K562 (cell line): ENCODE data around the gene ACTRT2. TPM values are rescaled to one million over a fixed set of nuclear protein-coding genes. Genes with fewer than 3 reads are reported as not detected.

ENCODE experiments used
- ATAC-seq: fragments of 200-7000 bp; cut with Tn5 transposase; 3 replicates; pipeline ENCODE4 v1.9.1; 2020; ENCODE audit warnings: moderate library complexity
- BruUV-seq: library from RNA; stranded (reverse); fragments of 400-500 nt; replicated peaks from 2 replicates; lab custom pipeline; 2021; lab: Mats Ljungman, UMichigan
- CTCF ChIA-PET: fragments of 300-600 bp; formaldehyde crosslinking; extraction: SDS; loops from one replicate; lab custom pipeline; 2021; ENCODE audit warnings: low intra/inter-chr PET ratio; lab: Yijun Ruan, JAX
- POLR2A ChIA-PET: fragments of 300-600, 350-650 bp; sonication (Branson Sonifier 250); formaldehyde crosslinking; extraction: SDS; loops from one replicate; lab custom pipeline; 2021; ENCODE audit warnings: antibody characterized with exemption, inconsistent platforms; lab: Yijun Ruan, JAX
- DNase-seq, 4 experiments: peaks; one replicate each; pipeline versions ENCODE4 v3.0.0 to v3.0.0-alpha.2; 2011 to 2018; ENCODE audit warnings: low spot score in 3 of 4, mixed read lengths in 3 of 4; ENCODE audit errors: extremely low read depth in 1 of 4
- FAIRE-seq: peaks from 2 replicates; lab custom pipeline; 2011; peaks lifted over from hg19 to GRCh38; lab: Jason Lieb, UNC
- H2AFZ ChIP-seq: 2 replicates; pipeline ENCODE4 v1.6.0; 2011; ENCODE audit warnings: low read depth, low read length, control low read depth, inconsistent platforms
- H3K27ac ChIP-seq: fragments of 200-600 bp; 3 replicates; pipeline ENCODE4 v1.8.0; 2011; ENCODE audit warnings: low read depth, mild to moderate bottlenecking, control low read depth, inconsistent platforms, low read length, moderate library complexity, mixed read lengths; ENCODE audit errors: extremely low read depth
- H3K27me3 ChIP-seq, 2 experiments: fragments of 300-600 bp in 1 of 2; 2 replicates in 1 of 2; 3 replicates in 1 of 2; pipeline versions ENCODE4 v1.6.0 to v1.8.0; 2011; ENCODE audit warnings: inconsistent platforms in 2 of 2, low read length in 2 of 2, mild to moderate bottlenecking in 1 of 2, mixed read lengths in 1 of 2, moderate library complexity in 1 of 2; ENCODE audit not compliant: control insufficient read depth in 2 of 2, insufficient read depth in 2 of 2
- H3K36me3 ChIP-seq: fragments of 300-600 bp; 3 replicates; pipeline ENCODE4 v1.8.0; 2011; ENCODE audit warnings: mild to moderate bottlenecking, low read length, inconsistent platforms; ENCODE audit not compliant: control insufficient read depth, insufficient read depth
- H3K4me1 ChIP-seq, 2 experiments: fragments of 200-600 bp in 1 of 2; replicated peaks in 1 of 2; 2 replicates in 1 of 2; 3 replicates in 1 of 2; pipeline versions ENCODE4 v1.5.1 to v1.8.0; 2011; ENCODE audit warnings: inconsistent platforms in 2 of 2, low read length in 2 of 2, mild to moderate bottlenecking in 1 of 2, mixed read lengths in 1 of 2, moderate library complexity in 1 of 2; ENCODE audit not compliant: control insufficient read depth in 2 of 2, insufficient read depth in 2 of 2
- H3K4me2 ChIP-seq: 2 replicates; pipeline ENCODE4 v1.6.1; 2011; ENCODE audit warnings: low read length, control low read depth, inconsistent platforms, mixed read lengths; ENCODE audit not compliant: insufficient read depth
- H3K4me3 ChIP-seq: fragments of 200-600 bp; sonication (generic), shearing (Covaris generic); 2 replicates; pipeline ENCODE4 v1.5.1; 2016; ENCODE audit warnings: control low read depth, inconsistent platforms
- H3K79me2 ChIP-seq: fragments of 200-600 bp; 3 replicates; pipeline ENCODE4 v1.8.0; 2011; ENCODE audit warnings: low read length, inconsistent platforms; ENCODE audit not compliant: control insufficient read depth, insufficient read depth
- H3K9ac ChIP-seq, 2 experiments: 2 replicates each; pipeline versions ENCODE4 v1.6.0 to v1.6.1; 2011; ENCODE audit warnings: low read depth in 2 of 2, low read length in 2 of 2, control low read depth in 1 of 2, inconsistent platforms in 1 of 2, mild to moderate bottlenecking in 1 of 2, mixed read lengths in 1 of 2; ENCODE audit not compliant: insufficient read depth in 1 of 2
- H3K9me1 ChIP-seq: one replicate; pipeline ENCODE4 v1.6.0; 2011; ENCODE audit warnings: inconsistent platforms, mild to moderate bottlenecking, low read length, moderate library complexity; ENCODE audit not compliant: control insufficient read depth, insufficient read depth
- H3K9me3 ChIP-seq: replicated peaks from 2 replicates; pipeline ENCODE4 v1.5.1; 2011; ENCODE audit warnings: low read depth, low read length, inconsistent platforms; ENCODE audit not compliant: control insufficient read depth, insufficient read depth
- H4K20me1 ChIP-seq: replicated peaks from 2 replicates; pipeline ENCODE4 v1.6.1; 2011; ENCODE audit warnings: low read length, inconsistent platforms, mixed read lengths; ENCODE audit not compliant: control insufficient read depth, insufficient read depth
- CBX1 ChIP-seq: sonication (generic); IDR thresholded peaks from 2 replicates; pipeline ENCODE4 v1.6.1; 2016; ENCODE audit warnings: antibody characterized with exemption, low read depth, mild to moderate bottlenecking
- ELF4 ChIP-seq: fragments of 450-650 bp; formaldehyde crosslinking; IDR thresholded peaks from 2 replicates; pipeline ENCODE4 v1.4.0; 2022; ENCODE audit warnings: missing genetic modification characterization
- HSF4 ChIP-seq: fragments of 250-450 bp; sonication (Bioruptor Pico); IDR thresholded peaks from 2 replicates; pipeline ENCODE4 v2.1.2; 2022; ENCODE audit warnings: mild to moderate bottlenecking, moderate library complexity, borderline replicate concordance
- MLX ChIP-seq, 2 experiments: fragments of 450-650 bp in 1 of 2; sonication (generic) in 1 of 2; formaldehyde crosslinking; conservative IDR thresholded peaks; 2 replicates each; pipeline versions ENCODE4 v1.4.0 to v1.8.1; 2020 to 2022; ENCODE audit warnings: mild to moderate bottlenecking in 1 of 2, missing genetic modification reagents in 1 of 2
- NFATC3 ChIP-seq: fragments of 450-650 bp; IDR thresholded peaks from 2 replicates; pipeline ENCODE4 v1.6.1; 2017; ENCODE audit warnings: mild to moderate bottlenecking
- NR2F6 ChIP-seq: fragments of 450-650 bp; formaldehyde crosslinking; IDR thresholded peaks from 2 replicates; pipeline ENCODE4 v1.4.0; 2020; ENCODE audit warnings: mild to moderate bottlenecking
- RFX7 ChIP-seq: fragments of 250-450 bp; sonication (Bioruptor Pico); IDR thresholded peaks from 2 replicates; pipeline ENCODE4 v1.5.1; 2021; ENCODE audit warnings: mild to moderate bottlenecking
- SNAPC5 ChIP-seq: fragments of 250-450 bp; sonication (Bioruptor Pico); IDR thresholded peaks from 2 replicates; pipeline ENCODE4 v1.8.0; 2021; ENCODE audit warnings: moderate library complexity, mild to moderate bottlenecking, inconsistent platforms
- TARDBP ChIP-seq: fragments of 450-650 bp; IDR thresholded peaks from 2 replicates; pipeline ENCODE4 v1.6.1; 2016
- ZNF239 ChIP-seq: fragments of 250-450 bp; sonication (Bioruptor Pico); IDR thresholded peaks from 2 replicates; pipeline ENCODE4 v1.4.0; 2020; ENCODE audit warnings: mild to moderate bottlenecking
- ZNF830 ChIP-seq: fragments of 250-450 bp; sonication (Bioruptor Pico); IDR thresholded peaks from 2 replicates; pipeline ENCODE4 v1.5.0; 2021; ENCODE audit warnings: mild to moderate bottlenecking
- WGBS: fragments of 100-300 bp; shearing (Covaris generic); methylation state at CpG from one replicate; pipeline ENCODE4 v1.1.6; 2016; ENCODE audit warnings: low coverage, mixed read lengths; ENCODE audit not compliant: insufficient coverage; ENCODE audit errors: missing lambda C conversion rate; 5-methylcytosine and 5-hydroxymethylcytosine counted together
- in situ Hi-C: fragments of 300-500 bp; cut with MboI; formaldehyde crosslinking; loops from 4 replicates; pipeline ENCODE4 v1.15.0; 2018; ENCODE audit warnings: inconsistent platforms, mixed read lengths
- intact Hi-C: fragments of 100-400 bp; cut with micrococcal nuclease; formaldehyde crosslinking; loops from 2 replicates; pipeline ENCODE4 v1.14.2; 2022
- polyA plus RNA-seq, 8 experiments: library from polyadenylated mRNA; depleted of rRNA in 4 of 8; stranded (reverse) in 5 of 8; unstranded in 3 of 8; fragments of >200 nt; fragmentation: Nextera tagmentation in 2 of 8; fragmentation: Illumina TruSeq in 1 of 8; extraction: Ambion mirVana in 2 of 8; extraction: Trizol in 1 of 8; gene quantifications; 2 replicates each; pipeline versions ENCODE4 v1.2.1 to v1.2.3, GENCODE V29; 2011 to 2014; ENCODE audit warnings: inconsistent platforms in 1 of 8, missing spikeins in 1 of 8
- total RNA-seq, 7 experiments: library from RNA; depleted of rRNA in 6 of 7; stranded (reverse); fragments of >200 nt in 6 of 7; fragmentation: Illumina TruSeq in 2 of 7; extraction: Trizol in 2 of 7; gene quantifications; 2 replicates each; pipeline versions ENCODE4 v1.2.1 to v1.2.3, GENCODE V29; 2011 to 2021; ENCODE audit warnings: low replicate concordance in 1 of 7
- TF ChIP-seq, protein P1 (sequence below): fragments of 250-450 bp; sonication (Bioruptor Pico); IDR thresholded peaks from 2 replicates; pipeline ENCODE4 v1.5.0; 2022; ENCODE audit warnings: mild to moderate bottlenecking
- TF ChIP-seq, protein P2 (sequence below): fragments of 450-650 bp; formaldehyde crosslinking; IDR thresholded peaks from 2 replicates; pipeline ENCODE4 v1.4.0; 2020; ENCODE audit warnings: mild to moderate bottlenecking, moderate library complexity
- TF ChIP-seq, protein P3 (sequence below): fragments of 450-650 bp; IDR thresholded peaks from one replicate; pipeline ENCODE4 v1.6.1; 2018; ENCODE audit warnings: mild to moderate bottlenecking, moderate library complexity; ENCODE audit not compliant: partially characterized antibody

ACTRT2 gene
- total and polyA plus RNA-seq, 9 of the 15 experiments (the other 6 are each of a cell fraction or from before 2014, with no cell fraction given) = not detected

DNA sequence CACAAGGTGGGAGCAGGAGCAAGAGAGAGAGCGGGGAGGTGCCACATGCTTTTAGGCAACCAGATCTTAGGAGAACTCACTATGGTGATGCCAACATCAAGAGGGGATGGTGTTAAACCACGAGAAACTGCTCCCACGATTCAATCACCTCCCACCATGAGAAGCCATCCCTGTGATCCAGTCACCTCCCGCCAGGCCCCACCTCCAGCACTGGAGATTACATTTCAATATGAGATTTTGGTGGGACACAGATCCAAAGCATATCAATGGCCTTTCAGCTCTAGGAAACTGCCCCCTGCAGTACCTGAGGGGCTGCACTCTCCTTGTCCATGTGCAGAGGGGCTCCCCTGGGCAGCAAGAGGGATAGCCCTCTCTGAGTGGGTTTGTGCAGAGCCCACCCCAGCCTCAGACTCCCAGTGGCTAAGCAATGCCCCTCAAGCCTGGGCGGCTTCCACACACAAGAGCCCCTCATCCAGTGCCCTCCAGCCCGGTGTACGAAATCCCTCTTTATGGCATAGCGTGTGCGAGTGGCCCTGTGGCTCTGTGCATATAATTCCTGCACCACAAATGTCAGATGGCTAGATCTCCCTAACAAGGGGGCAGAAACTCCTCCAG, 32.2 kb downstream of the ACTRT2 start:
- no TSS peak for BruUV-seq
- no peak for DNase-seq
- no peak for FAIRE-seq
- Histone ChIP-seq H3K27me3 (peaks cover 0 to 9% of the 10 kb centered on the region in 2 experiments; a peak in 1 of 5 replicates), H2AFZ (no peak overlapping the region), H3K9ac (no peak overlapping the region), H3K4me3 (no peak overlapping the region), H3K27ac (no peak overlapping the region), H3K79me2 (no peaks in the 10 kb centered on the region), H3K4me2 (no peak overlapping the region), H3K36me3 (no peaks in the 10 kb centered on the region), H3K9me3 (no peaks in the 10 kb centered on the region), H4K20me1 (no peaks in the 10 kb centered on the region), H3K9me1 (no peaks in the 10 kb centered on the region), H3K4me1 (no peaks in the 10 kb centered on the region)
- ChIA-PET CTCF (no interaction called here), POLR2A (no interaction called here)
- WGBS = 0% methylated on average over 9 of the region's 9 CpGs
- intact Hi-C loops (no loop called here), in situ Hi-C loops (no loop called here)
- TF ChIP-seq ZNF239 (no peak), ZNF830 (CRISPR knock-in tag) (no peak), CBX1 (no peak), SNAPC5 (CRISPR knock-in tag) (no peak), RFX7 (no peak), NR2F6 (CRISPR knock-in tag) (no peak), NFATC3 (no peak), HSF4 (no peak), TARDBP (no peak), ELF4 (no peak), MLX (CRISPR knock-in tag; conservative IDR thresholded peaks at IDR 0.05) (no peak)
- TF ChIP-seq, protein P1, sequence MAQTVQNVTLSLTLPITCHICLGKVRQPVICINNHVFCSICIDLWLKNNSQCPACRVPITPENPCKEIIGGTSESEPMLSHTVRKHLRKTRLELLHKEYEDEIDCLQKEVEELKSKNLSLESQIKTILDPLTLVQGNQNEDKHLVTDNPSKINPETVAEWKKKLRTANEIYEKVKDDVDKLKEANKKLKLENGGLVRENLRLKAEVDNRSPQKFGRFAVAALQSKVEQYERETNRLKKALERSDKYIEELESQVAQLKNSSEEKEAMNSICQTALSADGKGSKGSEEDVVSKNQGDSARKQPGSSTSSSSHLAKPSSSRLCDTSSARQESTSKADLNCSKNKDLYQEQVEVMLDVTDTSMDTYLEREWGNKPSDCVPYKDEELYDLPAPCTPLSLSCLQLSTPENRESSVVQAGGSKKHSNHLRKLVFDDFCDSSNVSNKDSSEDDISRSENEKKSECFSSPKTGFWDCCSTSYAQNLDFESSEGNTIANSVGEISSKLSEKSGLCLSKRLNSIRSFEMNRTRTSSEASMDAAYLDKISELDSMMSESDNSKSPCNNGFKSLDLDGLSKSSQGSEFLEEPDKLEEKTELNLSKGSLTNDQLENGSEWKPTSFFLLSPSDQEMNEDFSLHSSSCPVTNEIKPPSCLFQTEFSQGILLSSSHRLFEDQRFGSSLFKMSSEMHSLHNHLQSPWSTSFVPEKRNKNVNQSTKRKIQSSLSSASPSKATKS (CRISPR knock-in tag) = no peak
- TF ChIP-seq, protein P2, sequence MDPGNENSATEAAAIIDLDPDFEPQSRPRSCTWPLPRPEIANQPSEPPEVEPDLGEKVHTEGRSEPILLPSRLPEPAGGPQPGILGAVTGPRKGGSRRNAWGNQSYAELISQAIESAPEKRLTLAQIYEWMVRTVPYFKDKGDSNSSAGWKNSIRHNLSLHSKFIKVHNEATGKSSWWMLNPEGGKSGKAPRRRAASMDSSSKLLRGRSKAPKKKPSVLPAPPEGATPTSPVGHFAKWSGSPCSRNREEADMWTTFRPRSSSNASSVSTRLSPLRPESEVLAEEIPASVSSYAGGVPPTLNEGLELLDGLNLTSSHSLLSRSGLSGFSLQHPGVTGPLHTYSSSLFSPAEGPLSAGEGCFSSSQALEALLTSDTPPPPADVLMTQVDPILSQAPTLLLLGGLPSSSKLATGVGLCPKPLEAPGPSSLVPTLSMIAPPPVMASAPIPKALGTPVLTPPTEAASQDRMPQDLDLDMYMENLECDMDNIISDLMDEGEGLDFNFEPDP = no peak
- TF ChIP-seq, protein P3, sequence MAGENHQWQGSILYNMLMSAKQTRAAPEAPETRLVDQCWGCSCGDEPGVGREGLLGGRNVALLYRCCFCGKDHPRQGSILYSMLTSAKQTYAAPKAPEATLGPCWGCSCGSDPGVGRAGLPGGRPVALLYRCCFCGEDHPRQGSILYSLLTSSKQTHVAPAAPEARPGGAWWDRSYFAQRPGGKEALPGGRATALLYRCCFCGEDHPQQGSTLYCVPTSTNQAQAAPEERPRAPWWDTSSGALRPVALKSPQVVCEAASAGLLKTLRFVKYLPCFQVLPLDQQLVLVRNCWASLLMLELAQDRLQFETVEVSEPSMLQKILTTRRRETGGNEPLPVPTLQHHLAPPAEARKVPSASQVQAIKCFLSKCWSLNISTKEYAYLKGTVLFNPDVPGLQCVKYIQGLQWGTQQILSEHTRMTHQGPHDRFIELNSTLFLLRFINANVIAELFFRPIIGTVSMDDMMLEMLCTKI = no peak
- no peak for ATAC-seq
